ENCODE results near the gene EVA1A.

DNA sequence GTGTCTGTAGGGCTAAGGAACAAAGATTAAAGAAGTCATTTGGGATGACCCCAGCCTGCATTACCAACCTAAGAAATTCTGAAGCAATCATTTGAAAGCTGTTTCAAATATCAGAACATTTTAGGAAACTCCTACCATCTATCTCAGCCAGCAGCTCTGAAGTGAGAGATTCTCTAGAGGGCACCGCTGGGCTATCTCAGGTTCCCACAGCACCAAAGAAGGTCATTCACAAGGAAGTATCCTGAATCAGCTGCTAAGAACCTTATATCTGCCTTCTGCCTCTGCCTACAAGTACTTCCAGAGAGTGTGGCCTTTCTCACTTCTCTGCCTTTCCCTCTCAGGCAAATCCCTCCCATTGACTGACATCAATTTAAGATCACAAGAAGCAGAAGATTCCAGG, 13.4 kb upstream of the EVA1A start:
- TF ChIP-seq, protein P1, sequence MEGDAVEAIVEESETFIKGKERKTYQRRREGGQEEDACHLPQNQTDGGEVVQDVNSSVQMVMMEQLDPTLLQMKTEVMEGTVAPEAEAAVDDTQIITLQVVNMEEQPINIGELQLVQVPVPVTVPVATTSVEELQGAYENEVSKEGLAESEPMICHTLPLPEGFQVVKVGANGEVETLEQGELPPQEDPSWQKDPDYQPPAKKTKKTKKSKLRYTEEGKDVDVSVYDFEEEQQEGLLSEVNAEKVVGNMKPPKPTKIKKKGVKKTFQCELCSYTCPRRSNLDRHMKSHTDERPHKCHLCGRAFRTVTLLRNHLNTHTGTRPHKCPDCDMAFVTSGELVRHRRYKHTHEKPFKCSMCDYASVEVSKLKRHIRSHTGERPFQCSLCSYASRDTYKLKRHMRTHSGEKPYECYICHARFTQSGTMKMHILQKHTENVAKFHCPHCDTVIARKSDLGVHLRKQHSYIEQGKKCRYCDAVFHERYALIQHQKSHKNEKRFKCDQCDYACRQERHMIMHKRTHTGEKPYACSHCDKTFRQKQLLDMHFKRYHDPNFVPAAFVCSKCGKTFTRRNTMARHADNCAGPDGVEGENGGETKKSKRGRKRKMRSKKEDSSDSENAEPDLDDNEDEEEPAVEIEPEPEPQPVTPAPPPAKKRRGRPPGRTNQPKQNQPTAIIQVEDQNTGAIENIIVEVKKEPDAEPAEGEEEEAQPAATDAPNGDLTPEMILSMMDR (IDR thresholded peaks at IDR 0.05), result no peak
- TF ChIP-seq POLR2A (IDR thresholded peaks at IDR 0.05) (no peak), EP300 (IDR thresholded peaks at IDR 0.05) (no peak)

All from tibial nerve (tissue), 4 donors.